Left lung (tissue), 10 donors: ENCODE measurements around the gene PRRT3. TPM values are rescaled to one million over a fixed set of nuclear protein-coding genes. Genes with fewer than 3 reads are reported as not detected.

ENCODE experiments used
- ATAC-seq: fragments of 200-7000 bp; cut with Tn5 transposase; one replicate; pipeline ENCODE4 v1.9.1; 2020; ENCODE audit warnings: moderate library complexity
- DNase-seq, 4 donors: peaks; one replicate each; pipeline ENCODE4 v3.0.0-alpha.2; 2013 to 2020
- H3K27ac ChIP-seq, 2 donors: fragments of 200-600 bp; sonication (generic) in 1 of 2; one replicate each; pipeline versions ENCODE4 v1.5.0 to v1.8.0; 2020 to 2021
- H3K27me3 ChIP-seq, 2 donors: fragments of 200-600 bp; sonication (generic) in 1 of 2; one replicate each; pipeline versions ENCODE4 v1.5.0 to v1.8.0; 2020 to 2021
- H3K36me3 ChIP-seq, 2 donors: fragments of 200-600 bp; sonication (generic) in 1 of 2; one replicate each; pipeline versions ENCODE4 v1.5.0 to v1.8.0; 2020 to 2021
- H3K4me1 ChIP-seq, 2 donors: fragments of 200-600 bp; one replicate each; pipeline ENCODE4 v1.8.0; 2021
- H3K4me3 ChIP-seq, 2 donors: fragments of 200-600 bp; sonication (generic) in 1 of 2; one replicate each; pipeline versions ENCODE4 v1.5.0 to v1.8.0; 2020 to 2021; ENCODE audit warnings: mild to moderate bottlenecking in 1 of 2
- H3K9me3 ChIP-seq, 2 donors: fragments of 200-600 bp; sonication (generic) in 1 of 2; one replicate each; pipeline versions ENCODE4 v1.5.0 to v1.8.0; 2020 to 2021
- CTCF ChIP-seq, 2 donors: fragments of 200-600 bp; sonication (generic) in 1 of 2; IDR thresholded peaks; one replicate each; pipeline versions ENCODE4 v1.5.0 to v1.8.0; 2021; ENCODE audit warnings: antibody characterized with exemption in 2 of 2
- intact Hi-C, 2 donors: fragments of 100-400 bp; cut with DNase I; formaldehyde crosslinking; loops; one replicate each; pipeline versions ENCODE4 v1.11.2 to v1.14.2; 2022
- polyA plus RNA-seq, 6 donors: library from polyadenylated mRNA; unstranded; fragments of 120-200 nt; gene quantifications; one replicate each; pipeline ENCODE4 v1.2.1, GENCODE V29; 2013; ENCODE audit not compliant: insufficient read length in 6 of 6
- total RNA-seq, 2 donors: library from RNA; stranded (reverse); fragmentation: NEBNext Ultra II Directional; extraction: Animal tissue kit (Norgen Biotek cat#: 25700); gene quantifications; one replicate each; pipeline ENCODE4 v1.2.1, GENCODE V29; 2021
- donor health status: DM: no; HTN: yes; CAD: no.
- donor health status: DM: no; HTN: no; CAD: no.

Gene PRRT3
- total and polyA plus RNA-seq, 8 donors, result 1.8 to 4.6 (median 4.2) TPM

GRCh38 chr3:9948586-9948985 is 3.6 kb downstream of the PRRT3 start:
- Histone ChIP-seq H3K4me3 (no peak overlapping the region), H3K27ac (no peak overlapping the region), H3K4me1 (peaks cover 8 to 17% of the 10 kb centered on the region in 2 donors), H3K9me3 (no peaks in the 10 kb centered on the region), H3K36me3 (peaks cover 0 to 10% of the 10 kb centered on the region in 2 donors), H3K27me3 (peaks cover 0 to 17% of the 10 kb centered on the region in 2 donors)
- DNase-seq (no peak), ATAC-seq (no peak)
- TF ChIP-seq CTCF (IDR thresholded peaks at IDR 0.05), result no peak
- intact Hi-C loops, result no loop called here

GRCh38 chr3:9947025-9947995 is 4.9 kb downstream of the PRRT3 start:
- H3K9me3 ChIP-seq, result no peaks in the 10 kb centered on the region
- peak; percentile 42 to 92 (median 76) for DNase-seq
- H3K4me3 ChIP-seq, result peak overlapping the region; percentile 51 to 55
- H3K27ac ChIP-seq, result peak overlapping the region; percentile 76 to 79
- peaks cover 0 to 22% of the 10 kb centered on the region in 2 donors for H3K36me3 ChIP-seq
- intact Hi-C loops, result no loop called here
- peaks cover 0 to 15% of the 10 kb centered on the region in 2 donors for H3K27me3 ChIP-seq
- ATAC-seq, result peak; percentile 91
- peaks cover 8 to 15% of the 10 kb centered on the region in 2 donors for H3K4me1 ChIP-seq
- peak; percentile 39 to 56 for TF ChIP-seq CTCF (IDR thresholded peaks at IDR 0.05)

- Histone ChIP-seq H3K27ac (peak overlapping the region; percentile 76 to 79), H3K36me3 (peaks cover 0 to 29% of the 10 kb centered on the region in 2 donors), H3K4me1 (peaks cover 0 to 5% of the 10 kb centered on the region in 2 donors), H3K4me3 (peak overlapping the region; percentile 51 to 55), H3K27me3 (peaks cover 0 to 6% of the 10 kb centered on the region in 2 donors), H3K9me3 (no peaks in the 10 kb centered on the region)
- peak; percentile 58 to 64 for TF ChIP-seq CTCF (IDR thresholded peaks at IDR 0.05)
- DNase-seq, result peak; percentile 80 to 96 (median 90)
- intact Hi-C loops, result no loop called here
- ATAC-seq, result peak; percentile 94
Measured at GRCh38 chr3:9946112-9947024, 5.8 kb downstream of the PRRT3 start.

- no peak overlapping the region for H3K27ac ChIP-seq
- no peaks in the 10 kb centered on the region for H3K27me3 ChIP-seq
- no peaks in the 10 kb centered on the region for H3K9me3 ChIP-seq
- intact Hi-C loops, result no loop called here
- H3K4me3 ChIP-seq, result no peak overlapping the region
- H3K36me3 ChIP-seq, result peaks cover 0 to 36% of the 10 kb centered on the region in 2 donors
- H3K4me1 ChIP-seq, result peaks cover 0 to 5% of the 10 kb centered on the region in 2 donors
- TF ChIP-seq CTCF (IDR thresholded peaks at IDR 0.05), result no peak
- ATAC-seq, result no peak
- no peak for DNase-seq
Measured at GRCh38 chr3:9945358-9945757, 6.8 kb downstream of the PRRT3 start.
